Glutamatergic neuron (in vitro differentiated cells): Measurements from ENCODE around the gene SHOC2. TPM values are rescaled to one million over a fixed set of nuclear protein-coding genes. Genes with fewer than 3 reads are reported as not detected.

Experiments
- DNase-seq: peaks from one replicate; pipeline ENCODE4 v3.0.0; 2022
- H3K27ac Mint-ChIP-seq: one replicate; pipeline ENCODE4 v1.8.0; 2020; ENCODE audit warnings: mild to moderate bottlenecking, mixed read lengths, inconsistent platforms; ENCODE audit not compliant: unreplicated experiment
- H3K27me3 Mint-ChIP-seq: one replicate; pipeline ENCODE4 v1.8.0; 2020; ENCODE audit warnings: mild to moderate bottlenecking, moderate library complexity, mixed read lengths, inconsistent platforms; ENCODE audit not compliant: unreplicated experiment
- H3K36me3 Mint-ChIP-seq: one replicate; pipeline ENCODE4 v1.8.0; 2020; ENCODE audit warnings: mild to moderate bottlenecking, mixed read lengths, inconsistent platforms; ENCODE audit not compliant: unreplicated experiment
- H3K4me1 Mint-ChIP-seq: one replicate; pipeline ENCODE4 v1.8.0; 2020; ENCODE audit warnings: mild to moderate bottlenecking, low read depth, mixed read lengths, inconsistent platforms; ENCODE audit not compliant: unreplicated experiment
- H3K4me3 Mint-ChIP-seq: one replicate; pipeline ENCODE4 v1.8.0; 2020; ENCODE audit warnings: mild to moderate bottlenecking, mixed read lengths, inconsistent platforms; ENCODE audit not compliant: unreplicated experiment
- H3K9me3 Mint-ChIP-seq: one replicate; pipeline ENCODE4 v1.8.0; 2020; ENCODE audit warnings: mild to moderate bottlenecking, moderate library complexity, mixed read lengths, inconsistent platforms; ENCODE audit not compliant: unreplicated experiment
- CTCF ChIP-seq: fragments of 200-600 bp; sonication (generic); IDR thresholded peaks from one replicate; pipeline ENCODE4 v1.5.0; 2021; ENCODE audit not compliant: partially characterized antibody, unreplicated experiment
- total RNA-seq: library from RNA; stranded (reverse); fragmentation: NEBNext Ultra II Directional; extraction: Animal tissue kit (Norgen Biotek cat#: 25700); gene quantifications from one replicate; pipeline ENCODE4 v1.2.1, GENCODE V29; 2021; ENCODE audit not compliant: unreplicated experiment

The SHOC2 gene
- total RNA-seq, 1 donor from 2014 or later: 98.3 TPM

- peaks cover 11% of the 10 kb centered on the region for H3K27me3 Mint-ChIP-seq
- H3K36me3 Mint-ChIP-seq: no peaks in the 10 kb centered on the region
- peaks cover 15% of the 10 kb centered on the region for H3K9me3 Mint-ChIP-seq
- peak overlapping the region; percentile 88 for H3K4me3 Mint-ChIP-seq
- TF ChIP-seq CTCF: no peak
- peak overlapping the region; percentile 78 for H3K27ac Mint-ChIP-seq
- DNase-seq: no peak
- H3K4me1 Mint-ChIP-seq: peaks cover 24% of the 10 kb centered on the region
Measured at GRCh38 chr10:110872984-110873923, 46.1 kb upstream of the SHOC2 start.

- DNase-seq: no peak
- Mint-ChIP-seq H3K36me3 (no peaks in the 10 kb centered on the region), H3K27me3 (peaks cover 11% of the 10 kb centered on the region), H3K4me1 (peaks cover 26% of the 10 kb centered on the region), H3K27ac (peak overlapping the region; percentile 81), H3K4me3 (peak overlapping the region; percentile 88), H3K9me3 (peaks cover 15% of the 10 kb centered on the region)
- no peak for TF ChIP-seq CTCF
Measured at GRCh38 chr10:110873951-110874350, 45.5 kb upstream of the SHOC2 start.

GRCh38 chr10:110876000-110876399 is 43.4 kb upstream of the SHOC2 start:
- Mint-ChIP-seq H3K27me3 (peaks cover 5% of the 10 kb centered on the region), H3K9me3 (peaks cover 6% of the 10 kb centered on the region), H3K27ac (no peak overlapping the region), H3K36me3 (no peaks in the 10 kb centered on the region), H3K4me1 (peaks cover 19% of the 10 kb centered on the region), H3K4me3 (no peak overlapping the region)
- TF ChIP-seq CTCF: no peak
- DNase-seq: no peak

GRCh38 chr10:110876788-110877187 is 42.6 kb upstream of the SHOC2 start:
- no peaks in the 10 kb centered on the region for H3K27me3 Mint-ChIP-seq
- peaks cover 22% of the 10 kb centered on the region for H3K4me1 Mint-ChIP-seq
- no peak for DNase-seq
- no peak overlapping the region for H3K4me3 Mint-ChIP-seq
- no peak for TF ChIP-seq CTCF
- no peaks in the 10 kb centered on the region for H3K36me3 Mint-ChIP-seq
- no peak overlapping the region for H3K27ac Mint-ChIP-seq
- peaks cover 3% of the 10 kb centered on the region for H3K9me3 Mint-ChIP-seq

GRCh38 chr10:110880012-110880411 is 39.4 kb upstream of the SHOC2 start:
- Mint-ChIP-seq H3K4me1 (peaks cover 19% of the 10 kb centered on the region), H3K4me3 (peak overlapping the region; percentile 10), H3K27ac (no peak overlapping the region), H3K36me3 (no peaks in the 10 kb centered on the region), H3K27me3 (no peaks in the 10 kb centered on the region), H3K9me3 (no peaks in the 10 kb centered on the region)
- TF ChIP-seq CTCF: no peak
- DNase-seq: no peak
